Measurements from ENCODE around the gene GPATCH1.

DNA sequence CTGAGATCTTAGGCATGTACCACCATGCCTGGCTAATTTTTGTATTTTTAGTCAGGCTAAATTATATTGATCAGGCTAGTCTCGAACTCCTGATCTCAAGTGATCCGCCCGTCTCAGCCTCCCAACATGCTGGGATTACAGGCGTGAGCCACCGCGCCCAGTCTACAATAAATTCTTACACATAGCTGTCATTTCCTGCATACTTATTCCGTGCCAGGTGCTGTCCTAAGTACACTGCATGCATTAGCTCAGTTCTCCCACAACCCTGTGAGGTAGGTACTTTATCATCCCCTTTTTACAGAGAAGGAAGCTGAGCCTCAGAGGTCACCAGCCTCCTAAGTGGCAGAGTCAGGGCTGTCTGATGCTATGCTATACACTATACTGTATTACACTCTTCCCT lies 9.1 kb upstream of the GPATCH1 start:
- TF ChIP-seq REST (IDR thresholded peaks at IDR 0.05; ENCODE audit: insufficient read depth in 1 of 2, low read depth in 2 of 2, low read length in 2 of 2) (no peak), POLR2AphosphoS5 (IDR thresholded peaks at IDR 0.05; ENCODE audit: low read depth, low read length) (no peak), TAF1 (IDR thresholded peaks at IDR 0.05; ENCODE audit: borderline replicate concordance, insufficient read depth, low read length) (no peak), SIN3A (IDR thresholded peaks at IDR 0.05; ENCODE audit: borderline replicate concordance, insufficient read depth, low read length) (no peak)
